Measurements from ENCODE around the gene B3GALT5.

DNA sequence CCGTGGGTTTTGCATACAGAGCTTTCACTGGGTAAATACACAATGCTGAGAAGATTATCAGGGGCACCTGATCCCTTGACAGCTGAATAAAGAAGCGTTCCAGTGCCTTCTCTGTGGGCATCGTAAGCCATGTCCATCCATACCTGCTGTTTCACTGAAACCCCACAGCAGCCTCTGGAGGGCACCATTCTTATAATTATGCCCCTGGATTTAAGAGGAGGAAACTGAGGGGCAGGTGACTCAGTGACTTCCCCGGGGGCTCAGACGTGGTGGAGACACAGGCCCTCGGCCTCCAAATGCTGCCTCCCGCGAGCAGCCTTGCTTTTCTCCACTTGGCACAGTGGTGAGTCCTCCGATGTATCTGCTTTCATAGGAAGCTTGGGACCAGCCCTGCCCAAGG, 56.7 kb downstream of the B3GALT5 start:
- TF ChIP-seq CTCF (IDR thresholded peaks at IDR 0.05 in 8 of 11, conservative IDR thresholded peaks at IDR 0.05 in 3 of 11): no peak
- no peak for TF ChIP-seq POLR2AphosphoS5 (IDR thresholded peaks at IDR 0.05)
- TF ChIP-seq POLR2A (IDR thresholded peaks at IDR 0.05): no peak

Measured in spleen (tissue), 7 donors.